GM18520 (cell line): Measurements from ENCODE around the gene CHST11.
"Not testable (repeated sequence)": the region's sequence is repeated elsewhere in the genome, so short reads cannot be mapped to it uniquely, and the experiment has no call there.

Experiments
- ATAC-seq: cut with Tn5 transposase; IDR thresholded peaks from one replicate; pipeline ENCODE4 v1.9.1; 2021; ENCODE audit not compliant: unreplicated experiment

Gene CHST11

GRCh38 chr12:104555648-104556047 is 98.9 kb downstream of the CHST11 start:
- ATAC-seq = no peak

- no peak for ATAC-seq
Measured at GRCh38 chr12:104557488-104558195, 100.9 kb downstream of the CHST11 start.

- ATAC-seq = no peak
Measured at GRCh38 chr12:104560881-104561280, 104.1 kb downstream of the CHST11 start.

GRCh38 chr12:104562763-104563162 is 106.0 kb downstream of the CHST11 start:
- ATAC-seq = no peak

- not testable (repeated sequence) for ATAC-seq
Measured at GRCh38 chr12:104564662-104565061, 107.9 kb downstream of the CHST11 start.

- no peak for ATAC-seq
Measured at GRCh38 chr12:104565606-104566243, 109.0 kb downstream of the CHST11 start.

GRCh38 chr12:104566244-104566993 is 109.7 kb downstream of the CHST11 start:
- ATAC-seq = no peak

- ATAC-seq = no peak
Measured at GRCh38 chr12:104567832-104568486, 111.2 kb downstream of the CHST11 start.

- ATAC-seq = no peak
Measured at GRCh38 chr12:104568487-104568868, 111.7 kb downstream of the CHST11 start.

- ATAC-seq = no peak
Measured at GRCh38 chr12:104568935-104569334, 112.2 kb downstream of the CHST11 start.

GRCh38 chr12:104569346-104570173 is 112.8 kb downstream of the CHST11 start:
- peak; percentile 67 for ATAC-seq

GRCh38 chr12:104570174-104570907 is 113.6 kb downstream of the CHST11 start:
- peak; percentile 4 for ATAC-seq

GRCh38 chr12:104571328-104571727 is 114.6 kb downstream of the CHST11 start:
- no peak for ATAC-seq

- not testable (repeated sequence) for ATAC-seq
Measured at GRCh38 chr12:104574353-104574752, 117.6 kb downstream of the CHST11 start.

- ATAC-seq = not testable (repeated sequence)
Measured at GRCh38 chr12:104574758-104575157, 118.0 kb downstream of the CHST11 start.

- no peak for ATAC-seq
Measured at GRCh38 chr12:104575442-104576186, 118.9 kb downstream of the CHST11 start.

- ATAC-seq = no peak
Measured at GRCh38 chr12:104576187-104576778, 119.5 kb downstream of the CHST11 start.

- no peak for ATAC-seq
Measured at GRCh38 chr12:104576980-104577580, 120.3 kb downstream of the CHST11 start.
